AG04450 (cell line): Measurements from ENCODE around the gene PTPN20. TPM values are rescaled to one million over a fixed set of nuclear protein-coding genes. Genes with fewer than 3 reads are reported as not detected.

Experiments
- CTCF ChIA-PET: fragments of 300-600, 350-600 bp; formaldehyde crosslinking; extraction: SDS; loops from one replicate; lab custom pipeline; 2022; ENCODE audit warnings: antibody characterized with exemption, inconsistent platforms; lab: Charles Lee
- POLR2A ChIA-PET: fragments of 350-600 bp; formaldehyde crosslinking; extraction: SDS; loops from one replicate; lab custom pipeline; 2021; ENCODE audit warnings: antibody characterized with exemption, inconsistent platforms; lab: Yijun Ruan, JAX
- DNase-seq: peaks from one replicate; pipeline ENCODE4 v3.0.0-alpha.2; 2011; ENCODE audit warnings: low read depth, low spot score
- H3K27ac ChIP-seq: one replicate; pipeline ENCODE4 v1.5.1; 2012; ENCODE audit warnings: low read depth, low read length, control low read depth
- H3K27me3 ChIP-seq: one replicate; pipeline ENCODE4 v1.6.0; 2012; ENCODE audit warnings: low read length; ENCODE audit not compliant: control insufficient read depth, insufficient read depth
- H3K4me3 ChIP-seq: 2 replicates; pipeline ENCODE4 v1.5.1; 2011; ENCODE audit warnings: mild to moderate bottlenecking, low read depth, low read length, control low read depth
- H3K9me3 ChIP-seq: 2 replicates; pipeline ENCODE4 v1.5.1; 2012; ENCODE audit warnings: low read length; ENCODE audit not compliant: control insufficient read depth, insufficient read depth
- CTCF ChIP-seq: IDR thresholded peaks from 2 replicates; pipeline ENCODE4 v1.5.1; 2011; ENCODE audit warnings: low read depth, low read length, control low read depth, inconsistent platforms
- polyA plus RNA-seq: library from polyadenylated mRNA; depleted of rRNA; stranded (reverse); fragments of >200 nt; gene quantifications from 2 replicates; pipeline ENCODE4 v1.2.3, GENCODE V29; 2011

PTPN20 gene
- polyA plus RNA-seq, 1 experiment = not detected

GRCh38 chr10:47044741-47045140, 133.5 kb downstream of the PTPN20 start:
- no peak overlapping the region for H3K4me3 ChIP-seq
- no peak overlapping the region for H3K27ac ChIP-seq
- H3K9me3 ChIP-seq = no peaks in the 10 kb centered on the region; the same call in 1 of the 2 replicates
- ChIA-PET POLR2A (interaction anchor here (0.8 kb wide), 1 partner anchor 242 kb away, joined by 3 read pairs; no protein-coding TSS in a partner anchor), CTCF (interaction anchor here (0.5 to 5.9 kb wide), 4 partner anchors 19 to 295 kb away, joined by 3 to 167 read pairs (median 19); no protein-coding TSS in a partner anchor)
- no peak for TF ChIP-seq CTCF
- peaks cover 3% of the 10 kb centered on the region for H3K27me3 ChIP-seq
- DNase-seq = no peak

- Histone ChIP-seq H3K27me3 (peaks cover 3% of the 10 kb centered on the region), H3K27ac (no peak overlapping the region), H3K4me3 (no peak overlapping the region), H3K9me3 (no peaks in the 10 kb centered on the region; the same call in 1 of the 2 replicates)
- ChIA-PET CTCF (interaction anchor here (0.5 to 5.9 kb wide), 4 partner anchors 18 to 267 kb away, joined by 3 to 167 read pairs (median 20); no protein-coding TSS in a partner anchor), POLR2A (interaction anchor here (0.8 kb wide), 1 partner anchor 242 kb away, joined by 3 read pairs; no protein-coding TSS in a partner anchor)
- no peak for DNase-seq
- TF ChIP-seq CTCF = no peak
Measured at GRCh38 chr10:47045331-47045861, 134.2 kb downstream of the PTPN20 start.

- TF ChIP-seq CTCF = no peak
- CTCF ChIA-PET = interaction anchor here (1.0 to 5.9 kb wide), 8 partner anchors 12 to 270 kb away, joined by 3 to 167 read pairs (median 8); no protein-coding TSS in a partner anchor
- POLR2A ChIA-PET = no interaction called here
Measured at GRCh38 chr10:47046321-47047126, 135.3 kb downstream of the PTPN20 start.

GRCh38 chr10:47047127-47047504, 135.9 kb downstream of the PTPN20 start:
- ChIA-PET CTCF (interaction anchor here (1.0 to 5.9 kb wide), 25 partner anchors 10 to 306 kb away, joined by 3 to 167 read pairs (median 7); no protein-coding TSS in a partner anchor), POLR2A (interaction anchor here (1.2 kb wide), 1 partner anchor 265 kb away, joined by 3 read pairs; no protein-coding TSS in a partner anchor)
- no peak for DNase-seq
- Histone ChIP-seq H3K9me3 (no peaks in the 10 kb centered on the region; the same call in 1 of the 2 replicates), H3K4me3 (no peak overlapping the region), H3K27me3 (no peaks in the 10 kb centered on the region), H3K27ac (no peak overlapping the region)
- no peak for TF ChIP-seq CTCF

More at GRCh38 chr10:47046321-47047126, 135.3 kb downstream of the PTPN20 start:
- Histone ChIP-seq H3K9me3 (no peaks in the 10 kb centered on the region; the same call in 1 of the 2 replicates), H3K27ac (no peak overlapping the region), H3K4me3 (no peak overlapping the region), H3K27me3 (peaks cover 3% of the 10 kb centered on the region)
- DNase-seq = no peak
